ENCODE measurements around the gene CIRBP. TPM values are rescaled to one million over a fixed set of nuclear protein-coding genes. Genes with fewer than 3 reads are reported as not detected.

The CIRBP gene
- total and polyA plus RNA-seq, 2 of the 13 experiments (the other 11 are each of a cell fraction or from before 2014, with no cell fraction given): 133 to 140 TPM

GRCh38 chr19:1238369-1239303 is 30.5 kb upstream of the CIRBP start (continued):
- peak; percentile 68 for TF ChIP-seq ZNF350 (CRISPR knock-in tag; IDR thresholded peaks at IDR 0.05; ENCODE audit: borderline replicate concordance, low read depth)
- TF ChIP-seq GATAD1 (CRISPR knock-in tag; IDR thresholded peaks at IDR 0.05): 0 out of 2 replicates have a peak, but pooled peaks have one; percentile 4
- TF ChIP-seq ZBTB7B (CRISPR knock-in tag; IDR thresholded peaks at IDR 0.05): no peak
- no peak for TF ChIP-seq ZSCAN31 (CRISPR knock-in tag; IDR thresholded peaks at IDR 0.05; ENCODE audit: low read depth)
- 0 out of 2 replicates have a peak, but pooled peaks have one; percentile 33 for TF ChIP-seq ZBTB7A (CRISPR knock-in tag; IDR thresholded peaks at IDR 0.05)
- no peak for TF ChIP-seq ZNF713 (CRISPR knock-in tag; IDR thresholded peaks at IDR 0.05)
- TF ChIP-seq SIN3B (IDR thresholded peaks at IDR 0.05; ENCODE audit: low read length): no peak
- TF ChIP-seq ATRX (CRISPR knock-in tag; IDR thresholded peaks at IDR 0.05; ENCODE audit: borderline replicate concordance): no peak
- no peak for TF ChIP-seq MZF1 (CRISPR knock-in tag; IDR thresholded peaks at IDR 0.05; ENCODE audit: borderline replicate concordance)
- TF ChIP-seq, protein P1, sequence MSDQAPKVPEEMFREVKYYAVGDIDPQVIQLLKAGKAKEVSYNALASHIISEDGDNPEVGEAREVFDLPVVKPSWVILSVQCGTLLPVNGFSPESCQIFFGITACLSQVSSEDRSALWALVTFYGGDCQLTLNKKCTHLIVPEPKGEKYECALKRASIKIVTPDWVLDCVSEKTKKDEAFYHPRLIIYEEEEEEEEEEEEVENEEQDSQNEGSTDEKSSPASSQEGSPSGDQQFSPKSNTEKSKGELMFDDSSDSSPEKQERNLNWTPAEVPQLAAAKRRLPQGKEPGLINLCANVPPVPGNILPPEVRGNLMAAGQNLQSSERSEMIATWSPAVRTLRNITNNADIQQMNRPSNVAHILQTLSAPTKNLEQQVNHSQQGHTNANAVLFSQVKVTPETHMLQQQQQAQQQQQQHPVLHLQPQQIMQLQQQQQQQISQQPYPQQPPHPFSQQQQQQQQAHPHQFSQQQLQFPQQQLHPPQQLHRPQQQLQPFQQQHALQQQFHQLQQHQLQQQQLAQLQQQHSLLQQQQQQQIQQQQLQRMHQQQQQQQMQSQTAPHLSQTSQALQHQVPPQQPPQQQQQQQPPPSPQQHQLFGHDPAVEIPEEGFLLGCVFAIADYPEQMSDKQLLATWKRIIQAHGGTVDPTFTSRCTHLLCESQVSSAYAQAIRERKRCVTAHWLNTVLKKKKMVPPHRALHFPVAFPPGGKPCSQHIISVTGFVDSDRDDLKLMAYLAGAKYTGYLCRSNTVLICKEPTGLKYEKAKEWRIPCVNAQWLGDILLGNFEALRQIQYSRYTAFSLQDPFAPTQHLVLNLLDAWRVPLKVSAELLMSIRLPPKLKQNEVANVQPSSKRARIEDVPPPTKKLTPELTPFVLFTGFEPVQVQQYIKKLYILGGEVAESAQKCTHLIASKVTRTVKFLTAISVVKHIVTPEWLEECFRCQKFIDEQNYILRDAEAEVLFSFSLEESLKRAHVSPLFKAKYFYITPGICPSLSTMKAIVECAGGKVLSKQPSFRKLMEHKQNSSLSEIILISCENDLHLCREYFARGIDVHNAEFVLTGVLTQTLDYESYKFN (CRISPR knock-in tag; conservative IDR thresholded peaks at IDR 0.05): 0 out of 2 replicates have a peak, but pooled peaks have one; percentile 20
- TF ChIP-seq EZH2 (conservative IDR thresholded peaks at IDR 0.05; ENCODE audit: low read depth, low read length): no peak
- 0 out of 2 replicates have a peak, but pooled peaks have one; percentile 63 for TF ChIP-seq ZNF619 (CRISPR knock-in tag; IDR thresholded peaks at IDR 0.05)

All from HepG2 (cell line).